ACHN (cell line): ENCODE measurements around the gene DLG2.

Experiments used
- DNase-seq: peaks from one replicate; pipeline ENCODE4 v3.0.0-alpha.2; 2015
- in situ Hi-C: cut with HindIII; loops from 2 replicates; pipeline ENCODE4 v1.10.0; 2017; ENCODE audit warnings: low sequenced_read_pairs, low pct_ligation_motif_present, low pct_unique_long_range_greater_than_20kb

DLG2 gene

GRCh38 chr11:83924795-83925542, 1702.2 kb downstream of the DLG2 start:
- in situ Hi-C loops: no loop called here
- DNase-seq: no peak

GRCh38 chr11:83923961-83924360, 1703.2 kb downstream of the DLG2 start:
- in situ Hi-C loops: no loop called here
- DNase-seq: no peak

- in situ Hi-C loops: no loop called here
- DNase-seq: no peak
Measured at GRCh38 chr11:83922953-83923352, 1704.2 kb downstream of the DLG2 start.

DNA sequence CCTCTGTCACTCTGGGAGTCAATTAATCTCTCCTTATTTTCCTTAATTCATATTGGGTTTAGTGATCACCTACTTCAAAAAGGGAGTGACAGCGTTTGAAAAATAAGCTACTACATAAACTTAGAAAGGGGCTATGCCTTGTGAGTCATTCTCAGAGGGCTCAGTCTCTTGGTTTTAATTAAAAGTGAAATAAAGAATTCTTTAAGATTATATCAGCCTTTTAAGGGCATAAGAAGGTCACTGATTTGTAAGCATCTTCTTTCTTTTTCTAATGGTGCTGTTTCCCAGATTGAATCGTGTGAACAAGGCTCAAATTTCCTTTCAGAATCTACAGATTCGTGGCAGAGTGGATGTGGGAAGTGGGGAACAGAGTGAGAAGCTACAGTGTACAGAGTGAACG, 1704.8 kb downstream of the DLG2 start:
- DNase-seq: no peak
- in situ Hi-C loops: no loop called here

DNA sequence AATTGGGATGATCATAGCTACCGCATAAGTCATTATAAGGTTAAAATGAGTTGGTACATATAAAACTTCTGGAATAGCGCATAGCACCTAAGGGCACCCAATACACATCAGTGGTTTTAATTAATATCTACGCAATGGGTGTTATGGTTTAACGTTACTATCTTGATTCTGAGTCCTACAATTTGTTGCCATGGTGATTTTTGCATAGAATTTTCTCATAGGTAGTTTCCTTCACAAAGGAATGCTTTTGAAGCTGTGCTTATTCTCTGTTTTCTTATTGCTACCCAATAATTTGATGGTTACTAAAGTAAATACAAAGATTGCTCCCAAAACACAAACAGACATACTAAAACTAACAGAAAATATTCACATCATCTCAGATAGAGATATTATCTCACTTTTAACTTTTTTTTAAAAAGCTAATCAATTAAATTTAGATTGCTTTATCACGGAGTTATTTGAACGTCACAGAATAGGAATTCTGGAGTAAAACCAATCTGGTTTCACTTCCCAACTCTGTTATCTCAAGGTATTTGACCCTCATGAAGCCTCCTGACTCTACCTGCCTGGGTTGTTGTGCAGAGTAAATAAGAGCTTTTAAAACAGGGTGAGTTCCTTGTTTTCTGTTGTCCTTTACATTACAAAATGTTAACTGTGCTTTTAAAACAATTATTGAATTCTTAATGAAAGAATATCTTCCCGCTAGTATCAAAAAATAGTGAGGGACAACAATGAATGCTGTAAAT, 1705.5 kb downstream of the DLG2 start:
- no peak for DNase-seq
- in situ Hi-C loops: no loop called here

DNA sequence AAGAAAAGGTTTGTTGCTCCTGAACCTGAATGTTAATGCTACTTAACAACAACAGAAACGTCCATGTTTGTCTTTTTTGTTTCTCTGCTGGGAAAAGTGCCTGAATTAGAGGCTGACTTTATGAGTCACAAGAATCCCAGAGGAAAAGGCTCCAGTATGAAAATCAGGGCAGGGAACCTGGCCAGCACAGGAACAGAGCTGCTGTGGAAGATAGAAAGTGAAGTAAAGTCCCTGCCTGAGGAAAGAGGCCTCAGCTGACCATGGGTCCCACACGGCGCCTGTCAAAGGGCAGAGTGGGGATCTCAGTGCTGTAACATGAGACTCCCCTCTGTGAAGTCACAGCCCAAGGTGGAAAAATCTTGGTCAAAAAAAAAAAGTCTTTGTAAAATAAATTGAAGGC, 1708.7 kb downstream of the DLG2 start:
- in situ Hi-C loops: no loop called here
- DNase-seq: no peak

DNA sequence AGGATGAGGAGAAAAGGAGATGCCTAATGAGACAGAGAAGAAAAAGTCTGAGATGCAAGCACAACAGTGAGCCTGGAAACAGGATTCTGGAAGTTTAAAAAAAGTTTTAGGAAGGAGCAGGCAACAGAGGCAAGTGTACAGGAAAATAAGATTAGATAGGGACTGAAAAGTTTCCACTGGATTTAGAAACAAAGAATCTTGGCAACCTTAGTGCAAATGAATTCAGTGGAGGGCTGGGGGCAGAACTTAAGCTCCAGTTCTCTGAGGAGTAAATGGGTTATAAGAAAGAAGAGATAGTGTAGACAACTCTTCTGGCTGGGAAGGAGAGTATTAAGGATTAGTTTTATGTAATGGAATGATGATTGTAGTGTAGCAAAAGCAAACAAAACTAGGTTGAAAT, 1712.1 kb downstream of the DLG2 start:
- in situ Hi-C loops: no loop called here
- DNase-seq: no peak

- no peak for DNase-seq
- in situ Hi-C loops: no loop called here
Measured at GRCh38 chr11:83909579-83910534, 1717.3 kb downstream of the DLG2 start.

- DNase-seq: no peak
- in situ Hi-C loops: no loop called here
Measured at GRCh38 chr11:83908298-83908856, 1718.8 kb downstream of the DLG2 start.

DNA sequence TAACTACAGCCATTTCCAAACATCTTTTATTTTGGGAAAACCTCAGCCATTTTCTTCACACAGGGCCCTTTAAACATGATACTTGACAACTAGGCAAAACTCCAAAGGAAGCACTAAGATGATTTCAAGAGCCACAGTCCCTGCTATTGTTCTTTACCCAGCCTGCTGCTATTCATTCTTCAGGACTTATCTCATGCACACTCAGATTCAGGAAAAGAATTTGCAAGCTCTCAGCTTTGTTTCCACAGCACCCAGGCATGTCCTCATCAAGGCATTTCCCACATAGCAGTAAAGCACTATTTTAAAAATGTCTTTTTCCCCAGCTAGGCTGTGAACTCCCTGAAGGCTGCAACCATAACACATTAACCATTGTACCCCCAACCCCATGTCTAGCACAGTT, 1731.6 kb downstream of the DLG2 start:
- DNase-seq: no peak
- in situ Hi-C loops: no loop called here

DNA sequence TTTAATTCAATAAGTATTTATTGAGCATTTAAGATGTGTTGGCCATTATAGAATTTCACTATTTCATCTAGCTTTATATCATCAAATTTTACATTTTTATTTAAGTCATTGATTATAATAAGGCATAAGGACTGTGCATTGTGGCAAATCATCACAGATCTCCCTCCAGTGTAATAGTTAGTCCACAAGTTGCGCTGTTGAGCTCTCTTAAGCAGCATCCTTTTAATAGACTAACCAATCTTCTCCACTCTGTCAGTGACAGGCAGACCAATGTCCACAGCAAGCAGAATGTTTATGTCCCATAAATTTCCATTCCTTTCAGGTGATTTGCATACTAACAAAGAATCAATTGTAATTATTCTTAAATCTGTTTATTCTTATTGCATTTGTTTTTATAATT, 1745.7 kb downstream of the DLG2 start:
- peak; percentile 2 for DNase-seq
- in situ Hi-C loops: no loop called here

DNA sequence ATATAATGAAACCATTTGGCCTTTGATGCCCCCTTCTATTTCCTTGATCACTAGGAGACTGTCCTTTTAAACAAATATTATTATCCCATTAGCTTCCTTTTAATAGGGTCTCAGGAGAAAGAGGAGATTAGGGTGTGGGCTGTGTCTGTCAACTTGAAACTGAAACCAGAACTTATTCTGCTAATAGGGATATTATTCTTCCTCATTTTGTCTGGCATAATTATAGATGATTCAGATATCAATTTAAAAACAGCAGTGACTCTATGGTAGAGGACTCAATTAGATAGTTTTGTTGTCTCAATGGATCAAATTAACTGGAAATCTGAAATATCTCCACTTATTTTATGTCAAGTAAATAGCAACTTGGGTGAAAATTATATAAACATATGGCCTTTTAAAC, 1756.1 kb downstream of the DLG2 start:
- in situ Hi-C loops: no loop called here
- DNase-seq: no peak

- DNase-seq: no peak
- in situ Hi-C loops: no loop called here
Measured at GRCh38 chr11:83866655-83867054, 1760.5 kb downstream of the DLG2 start.

DNA sequence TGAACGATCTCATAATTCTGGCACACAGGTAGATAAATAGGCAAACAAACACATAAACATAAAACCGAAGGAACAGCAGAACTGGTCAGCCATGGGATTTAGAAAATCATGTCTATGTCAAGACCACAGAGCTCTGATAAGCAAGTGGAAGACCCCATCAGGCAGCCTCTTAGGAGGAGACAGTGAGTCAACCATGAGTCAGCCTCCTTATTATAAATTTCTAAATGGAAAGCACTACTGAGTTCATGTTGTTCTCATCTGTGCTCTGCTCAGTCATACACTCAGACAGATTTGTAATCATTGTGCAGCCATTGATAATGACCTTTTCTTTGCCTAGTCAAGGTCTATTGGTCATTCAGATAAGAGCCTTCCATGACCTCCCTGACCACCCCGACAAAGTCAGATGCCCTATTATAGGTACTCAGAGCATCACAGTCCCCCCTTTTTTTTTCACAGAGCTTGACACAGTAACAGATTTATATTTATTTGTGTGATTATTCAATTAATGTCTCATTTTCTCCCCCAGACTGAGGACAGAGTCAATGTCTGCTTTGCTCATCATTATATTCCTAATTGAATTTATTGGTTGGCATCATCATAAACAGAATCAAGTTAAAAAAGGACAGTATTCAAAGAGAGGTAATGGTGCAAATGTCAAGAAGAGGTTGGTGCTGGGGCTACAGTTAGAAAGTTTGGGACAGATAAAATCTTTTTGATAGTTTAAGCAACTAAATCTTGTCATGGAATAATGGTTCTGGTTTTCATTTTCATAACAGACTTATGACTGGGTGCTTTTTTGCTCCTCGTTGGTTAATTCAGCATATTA, 1761.3 kb downstream of the DLG2 start:
- in situ Hi-C loops: no loop called here
- DNase-seq: no peak

DNA sequence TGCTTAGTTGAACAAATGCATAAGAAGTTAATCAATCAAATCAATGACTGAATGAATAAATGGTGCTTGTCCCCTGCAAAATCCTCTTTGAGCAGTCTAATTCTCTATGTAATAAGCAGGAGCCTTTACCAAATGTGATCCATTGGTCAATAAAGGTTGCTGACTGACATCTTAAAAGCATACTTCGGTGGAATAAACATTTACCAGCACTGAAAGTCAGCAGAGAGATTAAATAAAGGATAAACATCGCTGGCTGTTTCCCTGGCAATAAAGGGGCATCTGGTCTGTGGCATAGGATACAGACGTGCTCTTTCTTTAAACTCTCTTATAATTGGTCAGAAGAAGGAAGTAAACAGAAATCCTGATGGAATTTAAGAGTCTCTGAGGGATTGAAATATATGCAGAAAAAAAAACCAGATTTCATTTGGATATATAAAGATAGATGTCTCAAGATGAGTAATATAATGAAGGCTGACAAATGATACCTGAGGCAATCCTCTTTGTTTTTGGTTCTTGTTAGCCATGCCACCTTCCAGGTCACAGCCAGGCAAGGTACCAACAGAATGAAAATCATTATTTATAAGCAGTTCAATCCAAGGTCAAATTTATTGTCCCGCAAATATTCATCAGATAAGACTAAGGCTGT, 1762.6 kb downstream of the DLG2 start:
- DNase-seq: no peak
- in situ Hi-C loops: no loop called here

- DNase-seq: no peak
- in situ Hi-C loops: no loop called here
Measured at GRCh38 chr11:83863272-83863671, 1763.9 kb downstream of the DLG2 start.

DNA sequence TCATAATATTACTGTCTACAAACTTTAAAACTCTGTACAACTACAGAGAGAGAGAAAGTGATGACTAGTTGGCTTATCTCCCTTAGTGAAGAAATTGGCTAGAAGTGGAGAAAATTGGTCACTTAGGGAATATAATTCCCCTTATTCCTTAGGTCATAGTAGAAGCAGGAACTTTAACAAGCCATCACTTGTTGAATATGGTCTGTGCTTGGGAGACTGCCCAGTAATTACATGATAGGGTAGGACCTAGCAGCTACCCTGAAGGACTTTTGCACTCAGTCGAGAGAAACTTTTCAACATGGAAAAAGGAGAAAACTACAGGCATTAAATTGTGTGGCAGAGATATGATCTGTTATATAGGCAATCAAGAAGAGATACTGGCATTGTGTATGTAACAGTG, 1764.5 kb downstream of the DLG2 start:
- DNase-seq: no peak
- in situ Hi-C loops: no loop called here

GRCh38 chr11:83862033-83862432, 1765.1 kb downstream of the DLG2 start:
- no peak for DNase-seq
- in situ Hi-C loops: no loop called here
